GM21786 (cell line): ENCODE results near the gene COL9A2.

Experiments
- ATAC-seq: cut with Tn5 transposase; IDR thresholded peaks from one replicate; pipeline ENCODE4 v1.9.1; 2021; ENCODE audit not compliant: unreplicated experiment

The COL9A2 gene

DNA sequence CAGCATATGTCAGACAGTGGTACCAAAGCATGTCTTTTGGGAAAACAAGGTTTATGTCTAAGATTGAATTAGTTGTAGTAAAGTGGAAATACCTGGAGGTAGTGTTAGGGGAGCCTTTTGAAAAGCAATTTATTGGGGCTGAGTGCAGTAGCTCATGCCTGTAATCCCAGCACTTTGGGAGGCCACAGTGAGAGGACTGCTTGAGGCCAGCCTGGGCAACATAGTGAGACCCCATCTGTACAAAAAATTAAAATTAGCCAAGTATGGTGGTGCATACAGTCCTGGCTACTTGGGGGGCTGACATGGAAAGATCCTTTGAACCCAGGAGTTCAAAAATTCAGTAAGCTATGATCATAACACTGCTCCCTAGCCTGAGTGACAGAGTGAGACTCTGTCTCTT, 51.8 kb downstream of the COL9A2 start:
- no peak for ATAC-seq

DNA sequence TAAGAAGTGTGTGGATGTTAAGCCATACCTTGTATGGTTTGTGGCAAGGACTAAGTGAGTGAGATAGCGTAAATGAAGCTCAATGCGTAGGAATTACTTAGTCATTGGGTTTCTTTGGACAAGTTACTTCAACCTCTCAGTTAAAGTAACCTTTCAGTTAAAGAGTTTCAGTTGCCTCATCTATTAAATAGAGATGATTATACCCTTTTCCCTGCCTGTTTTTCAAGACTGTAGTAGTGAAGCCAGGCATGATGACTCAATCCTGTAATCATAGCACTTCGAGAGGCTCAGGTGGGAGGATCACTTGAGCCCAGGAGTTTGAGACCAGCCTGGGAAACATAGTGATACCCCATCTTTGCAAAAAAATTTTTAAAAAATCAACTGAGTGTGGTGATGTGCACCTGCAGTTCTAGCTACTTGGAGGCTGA, 52.7 kb downstream of the COL9A2 start:
- no peak for ATAC-seq

DNA sequence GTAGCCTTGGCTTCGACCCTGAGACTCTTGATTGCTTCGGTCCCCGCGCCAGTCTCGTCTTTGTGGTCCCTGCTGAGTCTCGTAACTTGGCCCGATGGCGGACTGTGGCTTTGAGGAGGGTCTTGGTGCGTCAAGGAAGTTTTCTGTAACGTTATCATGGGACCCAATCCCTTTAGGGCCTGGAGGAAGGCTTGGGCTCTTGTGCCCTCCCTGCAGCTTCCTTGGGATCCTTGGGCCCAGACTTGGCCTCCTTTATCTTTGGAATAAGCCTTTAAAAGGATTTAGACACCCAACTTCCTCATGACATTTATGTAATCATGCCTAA, 58.7 kb downstream of the COL9A2 start:
- no peak for ATAC-seq

DNA sequence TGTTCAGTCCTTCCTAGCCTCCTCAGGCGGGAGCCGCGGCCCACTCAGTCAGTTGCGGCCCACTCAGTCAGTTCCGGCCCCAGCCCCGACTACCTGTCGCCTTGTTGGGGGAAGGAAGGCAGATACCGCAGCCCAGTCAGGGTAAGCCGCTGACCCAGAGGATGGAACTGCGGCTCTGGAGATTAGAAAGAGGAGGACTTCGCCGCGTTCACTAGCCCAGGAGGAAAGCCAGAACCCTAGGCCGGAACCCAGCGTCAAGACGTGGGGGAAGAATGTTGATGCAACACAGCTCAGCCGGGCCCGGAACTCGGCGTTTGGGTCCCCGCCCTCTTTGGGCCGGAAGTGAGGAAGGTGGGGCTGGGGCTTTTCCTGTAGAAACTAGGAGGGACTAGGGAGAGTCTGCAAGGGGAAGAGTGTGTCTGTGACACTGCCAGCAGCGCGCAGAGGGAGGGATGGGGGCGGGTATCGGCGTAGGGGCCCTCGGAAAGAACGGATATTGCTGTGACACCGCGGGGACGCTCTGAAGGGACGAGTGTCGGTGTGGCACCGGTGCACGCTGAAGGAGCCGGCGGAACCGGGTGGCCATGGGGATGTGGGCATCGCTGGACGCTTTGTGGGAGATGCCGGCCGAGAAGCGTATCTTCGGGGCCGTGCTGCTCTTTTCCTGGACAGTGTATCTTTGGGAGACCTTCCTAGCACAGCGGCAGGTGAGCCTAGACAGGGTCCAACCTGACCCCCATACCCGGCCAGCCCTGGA, 59.2 kb downstream of the COL9A2 start, which contains the start of gene ZMPSTE24:
TSS of gene ZMPSTE24 (plus strand) at position 549 of the 757 bp plus-strand sequence. CDS start at position 585, 36 bp downstream.
- peak; percentile 92 for ATAC-seq

DNA sequence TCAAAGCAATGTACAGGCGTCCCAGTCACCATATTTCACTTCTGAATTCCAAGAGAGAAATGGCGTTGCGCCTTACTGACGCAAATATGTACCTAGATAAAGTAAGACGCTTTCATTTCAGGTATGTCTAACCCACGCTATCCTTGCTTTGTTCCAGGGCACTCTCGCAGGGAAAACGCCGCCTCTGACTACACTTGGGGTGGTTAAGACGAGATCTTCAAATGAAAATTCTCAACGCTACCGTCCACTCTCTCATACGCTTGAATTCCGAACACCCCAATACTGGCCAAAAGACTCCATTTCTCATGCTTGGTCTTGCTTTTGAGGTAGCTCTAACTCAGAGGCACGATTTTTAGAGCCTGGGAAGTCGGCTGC, 59.8 kb downstream of the COL9A2 start:
- ATAC-seq: no peak

DNA sequence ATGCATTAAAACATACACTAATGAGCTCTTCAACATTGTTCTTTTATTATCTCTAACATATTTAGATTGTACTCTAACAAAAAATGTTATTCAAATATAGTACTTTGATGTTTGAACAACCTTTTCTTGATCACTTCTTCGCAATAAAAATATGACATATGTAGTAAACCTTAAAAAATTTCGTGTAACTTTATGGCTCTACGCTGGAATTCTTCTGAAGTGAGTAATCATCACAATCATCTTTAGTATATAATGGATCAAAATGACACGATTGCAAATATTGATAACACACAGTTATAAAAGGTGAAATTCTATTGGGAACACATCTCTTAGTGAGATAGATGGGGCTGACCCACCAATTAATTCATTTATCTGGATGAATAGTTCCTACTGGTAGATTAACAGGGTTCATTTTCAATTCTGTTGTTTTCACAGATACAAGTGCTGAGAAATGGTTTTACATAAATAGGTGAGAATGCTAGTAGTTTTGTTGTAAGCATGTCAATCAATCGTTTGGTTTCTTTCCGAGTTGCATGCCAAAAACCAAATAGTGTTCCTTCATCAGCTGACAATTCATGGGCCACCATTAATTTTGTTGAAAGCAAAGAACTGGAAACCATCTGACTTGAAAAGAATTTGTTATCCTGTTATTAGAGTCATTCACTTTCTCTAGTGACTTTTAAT, 60.5 kb downstream of the COL9A2 start:
- no peak for ATAC-seq

DNA sequence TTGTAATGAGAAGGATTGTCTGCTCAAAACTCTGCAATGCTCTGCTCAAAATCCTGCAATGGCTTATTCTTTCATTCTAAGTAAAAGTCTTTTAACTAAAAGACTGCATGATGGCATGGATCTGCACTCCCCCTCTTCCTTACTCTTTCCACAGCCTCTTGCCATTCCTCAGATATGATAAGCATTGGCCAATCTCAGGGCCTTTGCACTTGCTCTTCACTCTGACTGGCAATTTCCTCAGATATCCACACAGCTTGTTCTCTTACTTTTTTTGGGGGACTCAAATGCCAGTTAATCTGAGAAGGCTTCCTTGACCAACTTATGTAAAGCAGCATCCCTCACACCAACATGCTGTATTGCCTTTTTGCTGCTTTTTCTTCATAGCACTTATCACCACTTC, 61.9 kb downstream of the COL9A2 start:
- ATAC-seq: no peak

DNA sequence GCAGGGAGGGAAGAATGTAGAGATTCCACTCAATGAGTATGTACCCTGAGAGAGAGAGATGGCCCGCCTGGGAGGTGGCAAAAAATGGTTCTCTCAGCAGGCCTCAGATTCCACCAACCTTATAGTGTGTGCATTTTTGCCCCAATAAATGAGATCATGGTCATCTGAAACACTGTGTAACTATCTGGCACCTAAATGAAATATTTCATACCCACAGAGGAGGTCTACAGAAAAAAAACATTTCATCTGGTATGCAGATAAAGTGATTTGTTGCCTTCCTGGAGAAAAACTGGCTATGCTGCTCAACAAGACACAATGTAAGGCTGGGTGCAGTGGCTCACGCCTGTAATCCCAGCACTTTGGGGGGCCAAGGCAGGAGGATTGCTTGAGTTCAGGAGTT, 64.5 kb downstream of the COL9A2 start:
- no peak for ATAC-seq

DNA sequence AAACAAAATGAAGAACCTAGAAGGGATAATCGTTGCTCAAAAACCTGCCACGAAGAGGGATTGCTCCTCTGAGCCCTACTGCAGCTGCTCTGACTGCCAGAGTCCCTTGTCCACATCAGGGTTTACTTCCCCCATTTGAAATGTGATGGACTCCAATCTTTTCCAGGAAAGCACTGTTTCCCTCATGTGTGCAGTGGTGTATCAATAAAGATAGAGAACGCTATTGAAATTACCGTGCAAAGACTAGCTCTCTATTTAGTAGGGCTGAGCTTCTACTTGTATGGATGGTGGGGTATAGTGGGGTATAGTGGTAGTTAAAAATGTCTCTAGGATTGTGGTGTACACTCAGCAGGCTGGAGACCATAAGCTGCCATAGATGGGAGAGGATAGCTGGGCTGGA, 65.6 kb downstream of the COL9A2 start:
- ATAC-seq: no peak
